Gastrocnemius medialis (tissue), 4 donors: ENCODE measurements around the gene UBE2QL1. TPM values are rescaled to one million over a fixed set of nuclear protein-coding genes. Genes with fewer than 3 reads are reported as not detected.

Experiments
- ATAC-seq, 2 donors: fragments of 150-250 bp; one replicate each; pipeline ENCODE4 v1.9.1; 2016
- DNase-seq, 2 donors: peaks; one replicate each; pipeline ENCODE4 v3.0.0-alpha.2; 2019
- H3K27ac ChIP-seq, 4 donors: fragments of 200-600 bp; sonication (generic); 1 replicate in 1 of 4; 2 replicates in 3 of 4; pipeline ENCODE4 v1.5.1; 2016 to 2018; ENCODE audit warnings: mild to moderate bottlenecking in 2 of 4, moderate library complexity in 1 of 4
- H3K27me3 ChIP-seq, 3 donors: fragments of 200-600 bp; sonication (generic) in 2 of 3; 1 replicate in 1 of 3; 2 replicates in 2 of 3; pipeline versions ENCODE4 v1.5.1 to v1.6.0; 2016 to 2019; ENCODE audit warnings: mild to moderate bottlenecking in 1 of 3, moderate library complexity in 1 of 3
- H3K36me3 ChIP-seq, 2 donors: fragments of 200-600 bp; sonication (generic) in 1 of 2; one replicate each; pipeline ENCODE4 v1.5.1; 2017 to 2018
- H3K4me1 ChIP-seq, 2 donors: fragments of 200-600 bp; sonication (generic) in 1 of 2; one replicate each; pipeline ENCODE4 v1.5.1; 2016 to 2017; ENCODE audit warnings: mild to moderate bottlenecking in 2 of 2
- H3K4me3 ChIP-seq, 4 donors: fragments of 200-600 bp; sonication (generic) in 3 of 4; 1 replicate in 1 of 4; 2 replicates in 3 of 4; pipeline ENCODE4 v1.5.1; 2016 to 2019; ENCODE audit warnings: mild to moderate bottlenecking in 2 of 4
- H3K9me3 ChIP-seq, 3 donors: fragments of 200-600 bp; sonication (generic) in 2 of 3; 1 replicate in 1 of 3; 2 replicates in 2 of 3; pipeline ENCODE4 v1.5.1; 2016 to 2019
- CTCF ChIP-seq, 5 experiments: fragments of 450-650 bp in 3 of 5; fragments of 200-600 bp in 2 of 5; sonication (generic) in 2 of 5; IDR thresholded peaks in 4 of 5; conservative IDR thresholded peaks in 1 of 5; 1 replicate in 4 of 5; 2 replicates in 1 of 5; pipeline ENCODE4 v1.5.1; 2016 to 2019; ENCODE audit warnings: antibody characterized with exemption in 5 of 5, mild to moderate bottlenecking in 3 of 5, moderate library complexity in 3 of 5
- POLR2A ChIP-seq, 2 donors: fragments of 450-650 bp; IDR thresholded peaks; one replicate each; pipeline ENCODE4 v1.6.1; 2017; ENCODE audit warnings: antibody characterized with exemption in 2 of 2, mild to moderate bottlenecking in 2 of 2, moderate library complexity in 2 of 2
- in situ Hi-C, 4 donors: fragments of 200-750 bp; cut with MboI; loops; one replicate each; pipeline versions ENCODE4 v1.15.0 to v1.8.0; 2017; ENCODE audit warnings: low sequenced_read_pairs in 4 of 4
- intact Hi-C: fragments of 100-400 bp; cut with DNase I; formaldehyde crosslinking; loops from one replicate; pipeline ENCODE4 v1.15.1; 2023; ENCODE audit warnings: low total_unique reads
- total RNA-seq, 4 donors: library from RNA; depleted of rRNA; stranded (reverse); fragments of >200 nt; gene quantifications; one replicate each; pipeline versions ENCODE4 v1.1.0 to v1.2.3, GENCODE V29; 2016

The UBE2QL1 gene
- total RNA-seq, 4 donors from 2014 or later: 48.8 to 150 (median 67.0) TPM

GRCh38 chr5:6517510-6517909 is 68.9 kb downstream of the UBE2QL1 start:
- no peaks in the 10 kb centered on the region for H3K9me3 ChIP-seq
- no peak overlapping the region for H3K27ac ChIP-seq
- intact Hi-C loops: no loop called here
- DNase-seq: no peak
- H3K4me3 ChIP-seq: no peak overlapping the region
- no peaks in the 10 kb centered on the region for H3K27me3 ChIP-seq
- no peak for ATAC-seq
- TF ChIP-seq POLR2A (IDR thresholded peaks at IDR 0.05) (no peak), CTCF (IDR thresholded peaks at IDR 0.05 in 4 of 5, conservative IDR thresholded peaks at IDR 0.05 in 1 of 5) (no peak)
- no peaks in the 10 kb centered on the region for H3K4me1 ChIP-seq
- in situ Hi-C loops: no loop called here
- H3K36me3 ChIP-seq: no peaks in the 10 kb centered on the region

- H3K9me3 ChIP-seq: no peaks in the 10 kb centered on the region
- H3K4me1 ChIP-seq: no peaks in the 10 kb centered on the region
- TF ChIP-seq CTCF (IDR thresholded peaks at IDR 0.05 in 4 of 5, conservative IDR thresholded peaks at IDR 0.05 in 1 of 5) (no peak), POLR2A (IDR thresholded peaks at IDR 0.05) (no peak)
- no peak for DNase-seq
- H3K36me3 ChIP-seq: no peaks in the 10 kb centered on the region
- H3K27me3 ChIP-seq: no peaks in the 10 kb centered on the region
- intact Hi-C loops (no loop called here), in situ Hi-C loops (no loop called here)
- peak in 1 of 2 donors; percentile 57 for ATAC-seq
- H3K4me3 ChIP-seq: no peak overlapping the region
- no peak overlapping the region for H3K27ac ChIP-seq
Measured at GRCh38 chr5:6518298-6519057, 69.8 kb downstream of the UBE2QL1 start.

GRCh38 chr5:6520201-6520600 is 71.5 kb downstream of the UBE2QL1 start:
- ATAC-seq (no peak), DNase-seq (no peak)
- TF ChIP-seq CTCF (IDR thresholded peaks at IDR 0.05 in 4 of 5, conservative IDR thresholded peaks at IDR 0.05 in 1 of 5) (no peak), POLR2A (IDR thresholded peaks at IDR 0.05) (no peak)
- Histone ChIP-seq H3K27ac (no peak overlapping the region), H3K4me1 (no peaks in the 10 kb centered on the region), H3K27me3 (no peaks in the 10 kb centered on the region), H3K4me3 (no peak overlapping the region), H3K9me3 (no peaks in the 10 kb centered on the region), H3K36me3 (no peaks in the 10 kb centered on the region)
- in situ Hi-C loops (no loop called here), intact Hi-C loops (no loop called here)

- intact Hi-C loops: no loop called here
- ATAC-seq (no peak), DNase-seq (no peak)
- H3K27ac ChIP-seq: no peak overlapping the region
- peaks cover 0 to 9% of the 10 kb centered on the region in 2 donors for H3K4me1 ChIP-seq
- H3K36me3 ChIP-seq: no peaks in the 10 kb centered on the region
- H3K9me3 ChIP-seq: no peaks in the 10 kb centered on the region
- no peak overlapping the region for H3K4me3 ChIP-seq
- TF ChIP-seq POLR2A (IDR thresholded peaks at IDR 0.05): no peak
- H3K27me3 ChIP-seq: no peaks in the 10 kb centered on the region
- in situ Hi-C loops: no loop called here
Measured at GRCh38 chr5:6522331-6522730, 73.7 kb downstream of the UBE2QL1 start.

- no peak overlapping the region for H3K27ac ChIP-seq
- intact Hi-C loops (no loop called here), in situ Hi-C loops (no loop called here)
- no peak for TF ChIP-seq CTCF (IDR thresholded peaks at IDR 0.05 in 4 of 5, conservative IDR thresholded peaks at IDR 0.05 in 1 of 5)
- no peak for TF ChIP-seq POLR2A (IDR thresholded peaks at IDR 0.05)
- ATAC-seq (no peak), DNase-seq (no peak)
- H3K27me3 ChIP-seq: no peaks in the 10 kb centered on the region
- no peaks in the 10 kb centered on the region for H3K9me3 ChIP-seq
- no peaks in the 10 kb centered on the region for H3K36me3 ChIP-seq
- peaks cover 4 to 15% of the 10 kb centered on the region in 2 donors for H3K4me1 ChIP-seq
- H3K4me3 ChIP-seq: no peak overlapping the region
Measured at GRCh38 chr5:6522923-6523322, 74.3 kb downstream of the UBE2QL1 start.
